Transverse colon (tissue), 4 donors: ENCODE data around the gene NKX1-1. TPM values are rescaled to one million over a fixed set of nuclear protein-coding genes. Genes with fewer than 3 reads are reported as not detected.

Experiments used
- DNase-seq: peaks from one replicate; pipeline ENCODE4 v3.0.0-alpha.2; 2019
- H3K27ac ChIP-seq, 4 donors: fragments of 200-600 bp; sonication (generic); 2 replicates each; pipeline ENCODE4 v1.5.1; 2016 to 2018; ENCODE audit warnings: inconsistent platforms in 4 of 4
- H3K27me3 ChIP-seq: fragments of 200-600 bp; sonication (generic); 2 replicates; pipeline ENCODE4 v1.5.1; 2017; ENCODE audit warnings: inconsistent platforms
- H3K36me3 ChIP-seq, 4 donors: fragments of 200-600 bp; sonication (generic); 2 replicates each; pipeline ENCODE4 v1.5.1; 2017 to 2019; ENCODE audit warnings: inconsistent platforms in 4 of 4
- H3K4me1 ChIP-seq, 4 donors: fragments of 200-600 bp; sonication (generic); 2 replicates each; pipeline ENCODE4 v1.5.1; 2017 to 2020; ENCODE audit warnings: inconsistent platforms in 4 of 4
- H3K4me3 ChIP-seq, 4 donors: fragments of 200-600 bp; sonication (generic); 1 replicate in 1 of 4; 2 replicates in 3 of 4; pipeline versions ENCODE4 v1.5.1 to v1.6.1; 2017 to 2019; ENCODE audit warnings: inconsistent platforms in 4 of 4
- H3K9me3 ChIP-seq, 2 donors: fragments of 200-600 bp; sonication (generic); 2 replicates each; pipeline ENCODE4 v1.5.1; 2017 to 2019; ENCODE audit warnings: inconsistent platforms in 2 of 2
- EP300 ChIP-seq: sonication (generic); formaldehyde crosslinking; IDR thresholded peaks from one replicate; pipeline ENCODE4 v1.6.1; 2017; ENCODE audit warnings: antibody characterized with exemption, low read depth
- POLR2A ChIP-seq: fragments of 450-650 bp; IDR thresholded peaks from one replicate; pipeline ENCODE4 v1.6.1; 2016; ENCODE audit warnings: antibody characterized with exemption, mild to moderate bottlenecking, moderate library complexity
- POLR2AphosphoS5 ChIP-seq, 3 donors: sonication (generic); formaldehyde crosslinking; IDR thresholded peaks; one replicate each; pipeline ENCODE4 v1.6.1; 2016; ENCODE audit warnings: antibody characterized with exemption in 3 of 3
- WGBS, 2 donors: methylation state at CpG; one replicate each; pipeline ENCODE4 v1.1.5; 2018; ENCODE audit warnings: low coverage in 1 of 2; 5-methylcytosine and 5-hydroxymethylcytosine counted together
- in situ Hi-C, 4 donors: fragments of 200-750 bp; cut with MboI; loops; one replicate each; pipeline versions ENCODE4 v1.15.0 to v1.15.1; 2017; ENCODE audit warnings: low sequenced_read_pairs in 3 of 4, low pct_ligation_motif_present in 1 of 4, low pct_unique_long_range_greater_than_20kb in 1 of 4
- intact Hi-C: fragments of 100-400 bp; cut with DNase I; formaldehyde crosslinking; loops from one replicate; pipeline ENCODE4 v1.15.1; 2023; ENCODE audit warnings: low total_unique reads
- total RNA-seq, 4 donors: library from RNA; depleted of rRNA; stranded (reverse); fragments of >200 nt; gene quantifications; one replicate each; pipeline ENCODE4 v1.1.0, GENCODE V29; 2016
- TF ChIP-seq, protein P1 (sequence below), 5 experiments: fragments of 200-600 bp in 3 of 5; fragments of 450-650 bp in 2 of 5; sonication (generic) in 3 of 5; IDR thresholded peaks; 1 replicate in 2 of 5; 2 replicates in 3 of 5; pipeline ENCODE4 v1.5.1; 2016 to 2017; ENCODE audit warnings: antibody characterized with exemption in 5 of 5, inconsistent platforms in 3 of 5, mild to moderate bottlenecking in 2 of 5, moderate library complexity in 1 of 5

Gene NKX1-1
- total RNA-seq, 4 donors from 2014 or later = not detected

DNA sequence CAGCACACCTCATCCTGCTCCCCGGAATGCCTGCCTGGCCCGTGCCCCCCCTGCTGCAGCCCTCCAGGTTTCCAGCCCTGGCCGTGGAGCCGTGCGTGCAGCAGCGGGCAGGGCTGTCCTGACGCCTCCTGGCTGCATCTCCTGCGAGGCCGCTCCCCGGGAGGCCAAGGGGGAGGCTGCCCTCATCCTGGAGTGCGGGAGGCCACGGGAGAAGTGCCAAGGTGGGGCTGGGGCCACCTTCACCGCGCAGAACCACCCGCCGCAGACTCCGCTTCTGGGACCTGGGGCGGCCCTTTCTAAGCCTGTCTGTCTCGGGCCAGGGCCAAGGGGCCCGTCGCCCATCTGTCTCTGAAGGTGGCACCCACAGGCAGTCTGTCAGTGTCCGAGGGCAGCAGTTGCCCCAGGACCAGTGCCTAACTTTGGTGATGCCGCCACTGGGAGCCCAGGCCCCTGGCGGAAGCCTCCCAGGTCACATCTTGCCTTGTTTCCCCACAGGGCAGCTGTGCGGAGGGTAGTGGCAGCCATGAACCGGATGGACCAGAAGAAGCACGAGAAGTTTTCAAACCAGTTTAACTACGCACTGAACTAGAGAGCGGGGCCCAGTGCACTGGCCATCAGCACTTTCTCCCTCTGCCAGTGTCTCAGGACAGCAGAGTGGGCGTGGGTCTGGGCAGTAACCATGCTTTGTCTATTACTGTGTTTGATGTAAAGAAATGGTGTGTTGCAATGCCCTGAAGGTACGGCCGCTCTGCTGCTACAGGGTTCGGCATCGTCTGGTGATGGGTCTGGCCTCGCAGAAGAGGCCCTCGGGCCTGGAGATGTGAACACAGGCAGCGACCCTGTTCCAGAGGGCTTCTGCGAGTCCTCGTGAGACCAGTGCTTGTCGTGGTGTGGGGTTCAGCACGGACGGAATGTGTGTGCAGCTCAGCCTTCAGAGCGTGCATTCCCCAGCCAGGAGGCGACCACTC, 20.6 kb downstream of the NKX1-1 start:
- Histone ChIP-seq H3K9me3 (peaks cover 9 to 10% of the 10 kb centered on the region in 2 donors), H3K4me1 (no peaks in the 10 kb centered on the region), H3K27me3 (no peaks in the 10 kb centered on the region), H3K36me3 (peaks cover 0 to 15% (median 7%) of the 10 kb centered on the region in 4 donors), H3K4me3 (no peak overlapping the region), H3K27ac (no peak overlapping the region)
- in situ Hi-C loops (no loop called here), intact Hi-C loops (no loop called here)
- DNase-seq = no peak
- TF ChIP-seq EP300 = no peak
- TF ChIP-seq POLR2A = no peak
- no peak for TF ChIP-seq POLR2AphosphoS5 (IDR thresholded peaks at IDR 0.05)
- TF ChIP-seq, protein P1, sequence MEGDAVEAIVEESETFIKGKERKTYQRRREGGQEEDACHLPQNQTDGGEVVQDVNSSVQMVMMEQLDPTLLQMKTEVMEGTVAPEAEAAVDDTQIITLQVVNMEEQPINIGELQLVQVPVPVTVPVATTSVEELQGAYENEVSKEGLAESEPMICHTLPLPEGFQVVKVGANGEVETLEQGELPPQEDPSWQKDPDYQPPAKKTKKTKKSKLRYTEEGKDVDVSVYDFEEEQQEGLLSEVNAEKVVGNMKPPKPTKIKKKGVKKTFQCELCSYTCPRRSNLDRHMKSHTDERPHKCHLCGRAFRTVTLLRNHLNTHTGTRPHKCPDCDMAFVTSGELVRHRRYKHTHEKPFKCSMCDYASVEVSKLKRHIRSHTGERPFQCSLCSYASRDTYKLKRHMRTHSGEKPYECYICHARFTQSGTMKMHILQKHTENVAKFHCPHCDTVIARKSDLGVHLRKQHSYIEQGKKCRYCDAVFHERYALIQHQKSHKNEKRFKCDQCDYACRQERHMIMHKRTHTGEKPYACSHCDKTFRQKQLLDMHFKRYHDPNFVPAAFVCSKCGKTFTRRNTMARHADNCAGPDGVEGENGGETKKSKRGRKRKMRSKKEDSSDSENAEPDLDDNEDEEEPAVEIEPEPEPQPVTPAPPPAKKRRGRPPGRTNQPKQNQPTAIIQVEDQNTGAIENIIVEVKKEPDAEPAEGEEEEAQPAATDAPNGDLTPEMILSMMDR (IDR thresholded peaks at IDR 0.05) = no peak
- whole genome bisulfite sequencing, 2 donors = 97 to 100% methylated on average over 1 to 39 of the region's 44 CpGs

- Histone ChIP-seq H3K27me3 (no peaks in the 10 kb centered on the region), H3K36me3 (peaks cover 0 to 15% (median 7%) of the 10 kb centered on the region in 4 donors), H3K4me3 (no peak overlapping the region), H3K4me1 (no peaks in the 10 kb centered on the region), H3K27ac (no peak overlapping the region), H3K9me3 (peaks cover 9 to 10% of the 10 kb centered on the region in 2 donors)
- intact Hi-C loops (no loop called here), in situ Hi-C loops (no loop called here)
- TF ChIP-seq, protein P1 (IDR thresholded peaks at IDR 0.05) = no peak
- TF ChIP-seq EP300 (no peak), POLR2A (no peak), POLR2AphosphoS5 (IDR thresholded peaks at IDR 0.05) (no peak)
- WGBS, 2 donors = 90 to 93% methylated on average over 2 to 16 of the region's 16 CpGs
- DNase-seq = no peak
These were observed 21.4 kb downstream of the NKX1-1 start for GRCh38 chr4:1384675-1385372.

GRCh38 chr4:1383728-1384591, 22.3 kb downstream of the NKX1-1 start:
- Histone ChIP-seq H3K27ac (no peak overlapping the region), H3K36me3 (peaks cover 0 to 15% (median 5%) of the 10 kb centered on the region in 4 donors), H3K9me3 (peaks cover 7 to 8% of the 10 kb centered on the region in 2 donors), H3K4me3 (no peak overlapping the region), H3K27me3 (no peaks in the 10 kb centered on the region), H3K4me1 (no peaks in the 10 kb centered on the region)
- no peak for TF ChIP-seq EP300
- TF ChIP-seq, protein P1 (IDR thresholded peaks at IDR 0.05) = no peak
- TF ChIP-seq POLR2A = no peak
- TF ChIP-seq POLR2AphosphoS5 (IDR thresholded peaks at IDR 0.05) = no peak
- in situ Hi-C loops = no loop called here
- DNase-seq = no peak
- intact Hi-C loops = no loop called here
- WGBS, 2 donors = 94% methylated on average over 32 of the region's 34 CpGs; no CpG with 5 or more reads in 1 of the 2 donors
